Adipocyte (in vitro differentiated cells): Measurements from ENCODE around the gene GAST.

Source experiments
- DNase-seq: peaks from one replicate; pipeline ENCODE4 v3.0.0-alpha.2; 2015; ENCODE audit warnings: low read depth
- H3K27me3 ChIP-seq: replicated peaks from 2 replicates; pipeline ENCODE4 v1.7.0; 2013; ENCODE audit warnings: mild to moderate bottlenecking, low read length, moderate library complexity; ENCODE audit not compliant: control insufficient read depth, insufficient read depth
- H3K36me3 ChIP-seq: 2 replicates; pipeline ENCODE4 v1.7.0; 2013; ENCODE audit warnings: low read length, mild to moderate bottlenecking, moderate library complexity; ENCODE audit not compliant: control insufficient read depth, insufficient read depth, severe bottlenecking
- H3K4me1 ChIP-seq: 2 replicates; pipeline ENCODE4 v1.7.0; 2013; ENCODE audit warnings: mild to moderate bottlenecking, low read length, moderate library complexity; ENCODE audit not compliant: control insufficient read depth, insufficient read depth
- H3K4me3 ChIP-seq: 2 replicates; pipeline ENCODE4 v1.7.0; 2013; ENCODE audit warnings: mild to moderate bottlenecking, low read length, moderate library complexity
- H3K9ac ChIP-seq: 2 replicates; pipeline ENCODE4 v1.7.0; 2013; ENCODE audit warnings: mild to moderate bottlenecking, low read length, moderate library complexity
- H3K9me3 ChIP-seq: 2 replicates; pipeline ENCODE4 v1.7.0; 2013; ENCODE audit warnings: mild to moderate bottlenecking, low read length, moderate library complexity; ENCODE audit not compliant: control insufficient read depth

GAST gene

DNA sequence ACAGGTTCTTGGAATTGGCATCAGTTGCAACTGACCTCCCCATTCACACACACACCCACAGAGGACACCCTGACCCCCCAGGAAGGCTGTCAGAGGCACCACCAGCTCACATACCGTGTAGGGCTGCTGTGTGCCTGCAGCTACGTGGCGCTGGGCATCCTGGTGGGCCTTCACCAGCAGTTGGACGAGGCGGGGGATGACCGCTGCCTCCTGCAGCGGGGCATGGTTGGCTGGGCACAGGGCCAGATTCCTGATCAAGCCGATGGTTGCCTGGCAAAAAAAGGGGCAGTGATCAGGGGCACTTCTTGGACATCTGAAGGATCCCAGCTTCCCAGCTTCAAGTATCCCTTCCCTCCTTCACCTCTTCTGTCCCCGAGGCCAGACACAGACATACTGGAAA is 46.5 kb downstream of the GAST start:
- H3K9me3 ChIP-seq, result no peaks in the 10 kb centered on the region
- H3K27me3 ChIP-seq, result peaks cover 16% of the 10 kb centered on the region
- H3K36me3 ChIP-seq, result no peaks in the 10 kb centered on the region

GRCh38 chr17:41760878-41761277 is 48.7 kb downstream of the GAST start:
- H3K9me3 ChIP-seq, result no peaks in the 10 kb centered on the region
- no peaks in the 10 kb centered on the region for H3K4me1 ChIP-seq
- H3K36me3 ChIP-seq, result no peaks in the 10 kb centered on the region

More for the DNA sequence above, 46.5 kb downstream of the GAST start:
- no peak overlapping the region for H3K4me3 ChIP-seq
- no peaks in the 10 kb centered on the region for H3K4me1 ChIP-seq
- DNase-seq, result no peak
- H3K9ac ChIP-seq, result no peak overlapping the region

DNA sequence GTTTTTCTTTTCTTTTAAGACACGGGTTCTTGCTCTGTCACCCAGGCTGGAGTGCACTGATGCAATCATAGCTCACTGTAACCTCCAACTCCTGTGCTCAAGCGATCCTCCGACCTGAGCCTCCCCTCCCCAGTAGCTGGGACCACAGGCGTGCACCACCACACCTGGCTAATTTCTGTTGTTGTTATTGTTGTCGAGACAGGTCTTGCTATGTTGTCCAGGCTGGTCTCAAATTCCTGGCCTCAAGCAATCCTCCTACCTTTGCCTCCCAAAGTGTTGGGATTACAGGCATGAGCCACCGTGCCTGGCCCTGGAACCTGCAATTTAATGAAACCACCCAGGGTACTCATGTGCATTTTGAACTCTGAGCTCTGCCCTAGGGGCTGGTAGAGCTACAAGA is 50.3 kb downstream of the GAST start:
- Histone ChIP-seq H3K4me3 (no peak overlapping the region), H3K9me3 (no peaks in the 10 kb centered on the region), H3K36me3 (no peaks in the 10 kb centered on the region), H3K4me1 (no peaks in the 10 kb centered on the region), H3K27me3 (peaks cover 15% of the 10 kb centered on the region), H3K9ac (no peak overlapping the region)
- DNase-seq, result no peak

More at GRCh38 chr17:41760878-41761277, 48.7 kb downstream of the GAST start:
- Histone ChIP-seq H3K27me3 (peaks cover 15% of the 10 kb centered on the region), H3K4me3 (no peak overlapping the region), H3K9ac (no peak overlapping the region)
- DNase-seq, result no peak

- no peaks in the 10 kb centered on the region for H3K4me1 ChIP-seq
- no peak overlapping the region for H3K4me3 ChIP-seq
- H3K36me3 ChIP-seq, result no peaks in the 10 kb centered on the region
- no peak for DNase-seq
- H3K9me3 ChIP-seq, result no peaks in the 10 kb centered on the region
- H3K27me3 ChIP-seq, result peaks cover 15% of the 10 kb centered on the region
- H3K9ac ChIP-seq, result no peak overlapping the region
These were observed 50.7 kb downstream of the GAST start for GRCh38 chr17:41762841-41763240.

DNA sequence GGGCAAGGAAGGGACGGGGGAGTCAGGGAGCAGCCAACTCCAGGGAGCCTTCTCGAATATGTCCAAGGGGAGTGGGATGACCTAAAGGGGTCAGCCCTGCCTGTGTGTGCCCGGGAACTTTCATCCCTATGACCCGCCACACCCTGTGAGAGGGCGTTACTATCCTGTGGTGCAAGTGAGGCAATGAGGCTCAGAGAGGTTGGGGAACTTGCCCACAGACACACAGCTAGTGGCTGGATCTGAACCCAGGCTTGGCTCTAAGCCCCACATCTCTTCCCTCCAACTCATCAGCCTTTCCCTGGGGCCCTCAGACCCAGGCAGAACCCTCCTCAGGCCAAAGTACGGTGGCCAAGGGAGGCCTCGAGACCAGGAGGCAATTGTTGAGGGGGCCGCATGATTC is 51.2 kb downstream of the GAST start:
- H3K27me3 ChIP-seq, result peaks cover 15% of the 10 kb centered on the region
- no peaks in the 10 kb centered on the region for H3K4me1 ChIP-seq
- no peak for DNase-seq
- no peaks in the 10 kb centered on the region for H3K9me3 ChIP-seq
- H3K4me3 ChIP-seq, result no peak overlapping the region
- H3K36me3 ChIP-seq, result no peaks in the 10 kb centered on the region
- H3K9ac ChIP-seq, result no peak overlapping the region
